ENCODE results near the gene IQCC.

Gene IQCC

GRCh38 chr1:32201011-32201855 lies 4.2 kb upstream of the IQCC start:
- TF ChIP-seq FOXP2 (optimal IDR thresholded peaks at IDR 0.05; ENCODE audit: borderline replicate concordance, extremely low read depth, extremely low read length, insufficient read depth), result no peak
- TF ChIP-seq SIN3A (IDR thresholded peaks at IDR 0.05; ENCODE audit: borderline replicate concordance, insufficient read depth, low read length), result 0 out of 2 replicates have a peak, but pooled peaks have one; percentile 23

GRCh38 chr1:32204943-32205361 lies 519 bp upstream of the IQCC start:
- no peak for TF ChIP-seq TAF1 (IDR thresholded peaks at IDR 0.05; ENCODE audit: borderline replicate concordance, insufficient read depth, low read length)
- TF ChIP-seq REST (IDR thresholded peaks at IDR 0.05; ENCODE audit: insufficient read depth in 1 of 2, low read depth in 2 of 2, low read length in 2 of 2), result no peak
- TF ChIP-seq FOXP2 (optimal IDR thresholded peaks at IDR 0.05; ENCODE audit: borderline replicate concordance, extremely low read depth, extremely low read length, insufficient read depth), result no peak
- TF ChIP-seq SIN3A (IDR thresholded peaks at IDR 0.05; ENCODE audit: borderline replicate concordance, insufficient read depth, low read length), result no peak
- no peak for TF ChIP-seq POLR2AphosphoS5 (IDR thresholded peaks at IDR 0.05; ENCODE audit: low read depth, low read length)

GRCh38 chr1:32208469-32208868 lies 3.0 kb downstream of the IQCC start:
- TF ChIP-seq REST (IDR thresholded peaks at IDR 0.05; ENCODE audit: insufficient read depth in 1 of 2, low read depth in 2 of 2, low read length in 2 of 2) (no peak), FOXP2 (optimal IDR thresholded peaks at IDR 0.05; ENCODE audit: borderline replicate concordance, extremely low read depth, extremely low read length, insufficient read depth) (no peak), SIN3A (IDR thresholded peaks at IDR 0.05; ENCODE audit: borderline replicate concordance, insufficient read depth, low read length) (no peak), TAF1 (IDR thresholded peaks at IDR 0.05; ENCODE audit: borderline replicate concordance, insufficient read depth, low read length) (no peak), POLR2AphosphoS5 (IDR thresholded peaks at IDR 0.05; ENCODE audit: low read depth, low read length) (no peak)

GRCh38 chr1:32208891-32209328 lies 3.4 kb downstream of the IQCC start, which contains the start of gene DCDC2B:
DCDC2B (plus strand) TSS chr1:32209089; CDS start chr1:32209094, 5 bp downstream.
- TF ChIP-seq POLR2AphosphoS5 (IDR thresholded peaks at IDR 0.05; ENCODE audit: low read depth, low read length) (no peak), FOXP2 (optimal IDR thresholded peaks at IDR 0.05; ENCODE audit: borderline replicate concordance, extremely low read depth, extremely low read length, insufficient read depth) (no peak), REST (IDR thresholded peaks at IDR 0.05; ENCODE audit: insufficient read depth in 1 of 2, low read depth in 2 of 2, low read length in 2 of 2) (no peak), SIN3A (IDR thresholded peaks at IDR 0.05; ENCODE audit: borderline replicate concordance, insufficient read depth, low read length) (no peak), TAF1 (IDR thresholded peaks at IDR 0.05; ENCODE audit: borderline replicate concordance, insufficient read depth, low read length) (no peak)

GRCh38 chr1:32215629-32216480 lies 10.4 kb downstream of the IQCC start:
- no peak for TF ChIP-seq TAF1 (IDR thresholded peaks at IDR 0.05; ENCODE audit: borderline replicate concordance, insufficient read depth, low read length)
- no peak for TF ChIP-seq SIN3A (IDR thresholded peaks at IDR 0.05; ENCODE audit: borderline replicate concordance, insufficient read depth, low read length)
- TF ChIP-seq FOXP2 (optimal IDR thresholded peaks at IDR 0.05; ENCODE audit: borderline replicate concordance, extremely low read depth, extremely low read length, insufficient read depth), result no peak
- TF ChIP-seq REST (IDR thresholded peaks at IDR 0.05; ENCODE audit: insufficient read depth in 1 of 2, low read depth in 2 of 2, low read length in 2 of 2), result no peak
- TF ChIP-seq POLR2AphosphoS5 (IDR thresholded peaks at IDR 0.05; ENCODE audit: low read depth, low read length), result no peak

Data from PFSK-1 (cell line).